HG02852 (cell line): ENCODE data around the gene NANOS1.
A peak's percentile ranks its signal among the peaks of the same experiment; 100 is the strongest.

ENCODE experiments used
- ATAC-seq: cut with Tn5 transposase; IDR thresholded peaks from one replicate; pipeline ENCODE4 v1.9.1; 2021; ENCODE audit warnings: mild to moderate bottlenecking, moderate library complexity; ENCODE audit not compliant: unreplicated experiment

The NANOS1 gene

GRCh38 chr10:119055472-119055871 is 26.0 kb downstream of the NANOS1 start:
- ATAC-seq = no peak

GRCh38 chr10:119058010-119058409 is 28.5 kb downstream of the NANOS1 start:
- no peak for ATAC-seq

- ATAC-seq = no peak
These were observed 30.0 kb downstream of the NANOS1 start for GRCh38 chr10:119059557-119059956.

GRCh38 chr10:119060107-119060506 is 30.6 kb downstream of the NANOS1 start:
- ATAC-seq = no peak

- no peak for ATAC-seq
These were observed 31.8 kb downstream of the NANOS1 start for GRCh38 chr10:119061352-119061751.

- ATAC-seq = no peak
These were observed 32.4 kb downstream of the NANOS1 start for GRCh38 chr10:119061926-119062325.

- ATAC-seq = no peak
These were observed 41.1 kb downstream of the NANOS1 start for GRCh38 chr10:119070395-119071165.

GRCh38 chr10:119073584-119073983 is 44.1 kb downstream of the NANOS1 start:
- no peak for ATAC-seq

- no peak for ATAC-seq
These were observed 49.1 kb downstream of the NANOS1 start for GRCh38 chr10:119078422-119079179.

- ATAC-seq = peak; percentile 63
These were observed 50.3 kb downstream of the NANOS1 start for GRCh38 chr10:119079599-119080520.

GRCh38 chr10:119080521-119081259 is 51.2 kb downstream of the NANOS1 start, which contains the start of gene EIF3A:
TSS of gene EIF3A (minus strand) at chr10:119080817. CDS start at chr10:119080676, 141 bp downstream.
- ATAC-seq = peak; percentile 82
